GM12873 (cell line): ENCODE measurements around the gene CLMN.

ENCODE experiments used
- TF ChIP-seq, protein P1 (sequence below): IDR thresholded peaks from 2 replicates; pipeline ENCODE4 v1.5.1; 2012; ENCODE audit warnings: low read depth, mild to moderate bottlenecking, moderate library complexity, low read length, control low read depth; ENCODE audit not compliant: insufficient read depth; ENCODE audit errors: missing control alignments

Gene CLMN

GRCh38 chr14:95183532-95184412 is 135.9 kb downstream of the CLMN start:
- TF ChIP-seq, protein P1, sequence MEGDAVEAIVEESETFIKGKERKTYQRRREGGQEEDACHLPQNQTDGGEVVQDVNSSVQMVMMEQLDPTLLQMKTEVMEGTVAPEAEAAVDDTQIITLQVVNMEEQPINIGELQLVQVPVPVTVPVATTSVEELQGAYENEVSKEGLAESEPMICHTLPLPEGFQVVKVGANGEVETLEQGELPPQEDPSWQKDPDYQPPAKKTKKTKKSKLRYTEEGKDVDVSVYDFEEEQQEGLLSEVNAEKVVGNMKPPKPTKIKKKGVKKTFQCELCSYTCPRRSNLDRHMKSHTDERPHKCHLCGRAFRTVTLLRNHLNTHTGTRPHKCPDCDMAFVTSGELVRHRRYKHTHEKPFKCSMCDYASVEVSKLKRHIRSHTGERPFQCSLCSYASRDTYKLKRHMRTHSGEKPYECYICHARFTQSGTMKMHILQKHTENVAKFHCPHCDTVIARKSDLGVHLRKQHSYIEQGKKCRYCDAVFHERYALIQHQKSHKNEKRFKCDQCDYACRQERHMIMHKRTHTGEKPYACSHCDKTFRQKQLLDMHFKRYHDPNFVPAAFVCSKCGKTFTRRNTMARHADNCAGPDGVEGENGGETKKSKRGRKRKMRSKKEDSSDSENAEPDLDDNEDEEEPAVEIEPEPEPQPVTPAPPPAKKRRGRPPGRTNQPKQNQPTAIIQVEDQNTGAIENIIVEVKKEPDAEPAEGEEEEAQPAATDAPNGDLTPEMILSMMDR: no peak

DNA sequence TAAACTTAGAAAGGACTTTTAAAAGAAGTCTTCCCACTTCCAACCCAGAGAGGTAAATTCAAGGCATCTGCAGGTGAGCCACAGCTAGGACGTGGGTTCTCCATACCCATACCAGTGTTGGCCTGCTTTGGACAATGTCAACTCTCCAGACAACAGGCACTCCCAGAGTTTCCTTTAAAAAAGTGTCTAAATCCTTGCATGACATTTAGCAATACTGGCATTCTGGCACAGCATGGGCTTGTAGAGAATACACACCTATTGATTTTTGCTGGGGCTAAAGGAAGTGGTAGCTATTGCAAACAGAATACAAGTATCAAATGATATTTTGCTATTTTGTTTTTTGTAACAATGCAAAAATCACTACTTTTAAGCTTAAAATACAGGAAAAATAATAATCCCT is 136.6 kb downstream of the CLMN start:
- TF ChIP-seq, protein P1: no peak

DNA sequence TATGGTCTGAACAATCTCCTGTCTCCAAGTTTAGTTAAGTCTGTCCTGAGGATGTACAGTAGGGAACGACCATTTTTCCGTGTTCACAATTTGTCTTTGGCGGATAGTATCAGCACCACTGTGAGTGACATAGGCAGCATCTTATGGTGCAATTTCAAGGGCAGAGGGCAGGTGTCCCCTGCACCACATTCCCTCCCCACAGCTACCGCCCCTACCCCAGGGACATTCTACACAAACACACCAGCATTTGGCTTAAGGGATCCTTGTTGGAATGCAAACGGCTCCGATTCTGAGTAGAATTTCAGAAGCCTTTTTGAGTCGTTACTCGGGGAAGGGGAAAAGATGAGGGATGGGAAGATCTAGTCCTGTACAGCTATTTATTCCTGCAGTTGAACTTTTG is 137.3 kb downstream of the CLMN start:
- TF ChIP-seq, protein P1: no peak

DNA sequence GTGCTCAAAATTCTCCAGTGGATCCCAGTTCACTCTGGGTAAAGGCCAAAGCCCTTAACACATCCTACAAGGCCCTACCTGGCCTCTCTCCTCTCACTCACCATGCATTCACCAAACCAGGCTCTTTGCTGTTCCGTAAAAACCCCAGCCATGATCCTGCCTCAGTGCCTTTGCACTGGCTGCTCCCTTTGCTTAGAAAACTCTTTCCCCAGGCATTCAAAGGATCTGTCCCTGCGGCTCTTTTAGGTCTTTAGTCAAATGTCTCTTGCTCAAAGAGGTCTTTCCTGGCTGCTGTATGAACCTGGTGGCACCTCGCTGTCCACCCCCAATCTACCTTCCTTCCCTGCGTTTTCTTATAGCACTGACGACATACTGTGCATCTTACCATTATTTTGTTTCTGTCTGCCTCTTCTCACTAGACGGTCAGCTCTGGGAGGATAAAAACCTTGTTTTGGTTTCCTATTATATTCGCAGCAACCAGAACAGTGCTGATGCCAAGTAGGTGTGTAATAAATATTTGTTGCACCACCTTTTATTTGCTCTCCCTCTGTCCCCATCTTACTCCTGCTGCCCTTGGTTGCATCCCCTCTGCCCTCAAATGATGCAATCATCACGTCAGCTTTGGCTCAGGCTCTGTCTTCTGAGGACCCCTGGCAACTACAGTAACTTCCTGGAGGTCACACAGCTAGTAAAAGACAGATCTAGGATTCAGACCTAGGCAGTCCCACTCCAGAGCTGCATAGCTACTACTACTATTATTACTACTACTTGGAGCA is 138.6 kb downstream of the CLMN start:
- TF ChIP-seq, protein P1: no peak

- TF ChIP-seq, protein P1: no peak
Observed at GRCh38 chr14:95174184-95174792, 145.4 kb downstream of the CLMN start.

GRCh38 chr14:95173518-95173917 is 146.2 kb downstream of the CLMN start:
- TF ChIP-seq, protein P1: no peak

DNA sequence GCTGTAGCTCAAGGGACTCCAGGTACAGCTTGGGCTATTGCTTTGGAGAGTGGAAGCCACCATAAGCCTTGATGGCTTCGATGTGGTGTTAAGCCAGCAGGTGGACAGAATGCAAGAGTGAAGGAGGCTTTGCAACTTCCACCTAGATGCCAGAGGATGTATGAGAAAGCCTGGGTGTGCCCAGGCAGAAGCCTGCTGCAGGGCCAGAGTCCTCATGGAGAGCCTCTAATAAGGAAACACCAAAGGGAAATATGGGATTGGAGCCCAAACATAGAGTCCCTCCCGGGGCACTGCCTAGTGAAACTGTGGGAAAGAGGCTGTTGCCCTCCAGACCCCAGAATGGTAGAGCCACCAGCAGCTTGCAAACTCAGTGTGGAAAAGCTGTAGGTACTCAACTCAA is 152.5 kb downstream of the CLMN start:
- TF ChIP-seq, protein P1: no peak
